NB4 (cell line): ENCODE data around the gene CHST13.
"Not testable (repeated sequence)": the region's sequence is repeated elsewhere in the genome, so short reads cannot be mapped to it uniquely, and the experiment has no call there.

ENCODE experiments used
- POLR2A ChIP-seq: IDR thresholded peaks from 2 replicates; pipeline ENCODE4 v1.6.1; 2011; ENCODE audit warnings: mild to moderate bottlenecking; ENCODE audit not compliant: insufficient read length; ENCODE audit errors: extremely low read depth
- TF ChIP-seq, protein P1 (sequence below): IDR thresholded peaks from one replicate; pipeline ENCODE4 v1.5.1; 2012; ENCODE audit warnings: low read depth, low read length

DNA sequence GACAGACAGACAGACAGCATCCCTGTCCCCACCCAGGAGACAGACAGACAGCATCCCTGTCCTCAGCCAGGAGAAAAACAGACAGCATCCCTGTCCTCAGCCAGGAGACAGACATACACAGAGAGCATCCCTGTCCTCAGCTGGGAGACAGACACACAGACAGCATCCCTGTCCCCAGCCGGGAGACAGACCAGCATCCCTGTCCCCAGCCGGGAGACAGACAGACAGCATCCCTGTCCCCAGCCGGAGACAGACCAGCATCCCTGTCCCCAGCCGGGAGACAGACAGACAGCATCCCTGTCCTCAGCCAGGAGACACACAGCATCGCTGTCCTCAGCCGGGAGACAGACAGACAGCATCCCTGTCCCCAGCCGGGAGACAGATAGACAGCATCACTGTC lies 10.8 kb downstream of the CHST13 start:
- TF ChIP-seq, protein P1, sequence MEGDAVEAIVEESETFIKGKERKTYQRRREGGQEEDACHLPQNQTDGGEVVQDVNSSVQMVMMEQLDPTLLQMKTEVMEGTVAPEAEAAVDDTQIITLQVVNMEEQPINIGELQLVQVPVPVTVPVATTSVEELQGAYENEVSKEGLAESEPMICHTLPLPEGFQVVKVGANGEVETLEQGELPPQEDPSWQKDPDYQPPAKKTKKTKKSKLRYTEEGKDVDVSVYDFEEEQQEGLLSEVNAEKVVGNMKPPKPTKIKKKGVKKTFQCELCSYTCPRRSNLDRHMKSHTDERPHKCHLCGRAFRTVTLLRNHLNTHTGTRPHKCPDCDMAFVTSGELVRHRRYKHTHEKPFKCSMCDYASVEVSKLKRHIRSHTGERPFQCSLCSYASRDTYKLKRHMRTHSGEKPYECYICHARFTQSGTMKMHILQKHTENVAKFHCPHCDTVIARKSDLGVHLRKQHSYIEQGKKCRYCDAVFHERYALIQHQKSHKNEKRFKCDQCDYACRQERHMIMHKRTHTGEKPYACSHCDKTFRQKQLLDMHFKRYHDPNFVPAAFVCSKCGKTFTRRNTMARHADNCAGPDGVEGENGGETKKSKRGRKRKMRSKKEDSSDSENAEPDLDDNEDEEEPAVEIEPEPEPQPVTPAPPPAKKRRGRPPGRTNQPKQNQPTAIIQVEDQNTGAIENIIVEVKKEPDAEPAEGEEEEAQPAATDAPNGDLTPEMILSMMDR, result not testable (repeated sequence)
- TF ChIP-seq POLR2A, result not testable (repeated sequence)
